SKM-1 treated with dmso at 0.1 percent for 144 hours (cell line): Measurements from ENCODE around the gene ASTN2.

Experiments used
- DNase-seq: peaks from one replicate; lab custom pipeline; 2025; ENCODE audit not compliant: unreplicated experiment; lab: John Stamatoyannopoulos, UW

Gene ASTN2

DNA sequence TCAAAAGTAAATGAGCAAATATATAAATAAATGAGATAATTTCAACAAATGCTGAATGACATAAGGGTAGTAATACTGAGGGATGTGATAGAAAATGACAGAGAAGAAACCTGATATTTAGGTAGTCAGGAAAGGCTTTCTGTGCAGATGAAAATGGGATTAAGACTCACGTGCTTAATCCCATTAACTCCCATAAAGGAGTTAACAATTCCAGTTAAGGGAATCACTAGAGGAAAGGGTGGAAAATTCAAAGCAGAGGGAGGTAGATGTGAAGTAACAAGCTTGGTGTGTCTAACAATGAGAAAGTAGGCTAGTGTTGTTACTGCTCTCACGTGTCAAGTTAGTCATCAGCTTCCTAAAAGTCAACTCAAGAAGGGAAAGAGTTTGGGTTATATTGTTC lies 818.2 kb downstream of the ASTN2 start:
- DNase-seq = no peak

- DNase-seq = no peak
Observed at GRCh38 chr9:116594547-116594946, 820.3 kb downstream of the ASTN2 start.

- DNase-seq = no peak
Observed at GRCh38 chr9:116592970-116593369, 821.9 kb downstream of the ASTN2 start.

- peak; percentile 36 for DNase-seq
Observed at GRCh38 chr9:116589392-116590354, 825.2 kb downstream of the ASTN2 start.

GRCh38 chr9:116587919-116588318 lies 826.9 kb downstream of the ASTN2 start:
- no peak for DNase-seq

- DNase-seq = no peak
Observed at GRCh38 chr9:116585896-116586295, 829.0 kb downstream of the ASTN2 start.

DNA sequence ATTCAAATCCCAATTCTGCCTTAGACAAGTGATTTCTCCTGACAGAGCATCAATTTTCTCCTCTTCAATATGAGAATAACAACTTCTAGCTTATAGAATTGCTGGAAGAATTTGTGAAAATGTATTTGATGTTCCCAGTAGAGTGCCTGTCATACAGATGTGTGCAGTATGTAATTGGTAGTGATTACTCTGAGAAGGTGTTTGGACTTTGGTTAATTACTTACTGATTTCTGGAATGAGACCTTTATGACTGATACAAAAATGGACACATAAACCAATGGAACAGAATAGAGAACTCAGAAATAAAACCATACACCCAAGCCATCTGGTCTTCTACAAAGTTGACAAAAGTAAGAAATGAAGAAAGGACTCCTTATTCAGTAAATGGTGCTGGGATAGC lies 829.7 kb downstream of the ASTN2 start:
- DNase-seq = no peak

DNA sequence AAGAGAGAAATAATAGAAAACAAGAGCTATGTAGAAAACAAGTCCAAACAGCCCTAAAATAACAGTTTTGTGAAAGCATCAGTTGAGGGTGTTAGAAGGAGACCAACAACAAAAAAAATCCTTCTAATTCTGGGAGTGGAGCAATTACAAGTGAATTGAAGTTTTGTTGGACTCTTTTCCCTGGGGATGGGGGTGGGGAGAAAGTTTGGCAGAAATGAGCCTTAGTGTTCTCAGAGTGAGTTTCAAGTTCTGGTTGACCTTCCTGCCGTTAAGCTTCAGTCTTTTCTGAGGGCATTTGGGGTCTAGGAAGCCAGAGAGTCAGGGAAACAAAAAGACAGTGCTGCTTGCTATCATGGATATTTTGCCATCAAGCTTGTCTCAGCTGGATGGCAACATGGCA lies 834.0 kb downstream of the ASTN2 start:
- no peak for DNase-seq

DNA sequence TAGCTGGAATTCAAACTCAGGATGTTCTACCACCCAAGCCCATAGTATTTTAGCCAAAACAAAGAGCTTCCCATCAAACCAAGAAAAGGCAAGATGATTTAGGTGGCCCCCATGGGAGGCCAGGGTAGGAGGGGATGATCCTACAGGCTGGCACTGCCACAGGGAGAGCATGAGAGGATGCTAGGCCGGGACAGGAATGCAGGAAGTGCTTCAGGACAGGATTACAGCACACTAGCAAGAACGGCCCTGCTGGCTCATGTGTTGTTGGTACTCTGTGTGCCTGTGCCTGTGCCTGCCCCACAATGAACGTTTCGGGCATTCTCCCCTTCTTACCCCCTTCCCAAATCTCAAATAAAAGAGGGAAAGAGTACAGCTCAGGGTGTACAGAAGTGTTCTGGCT lies 838.5 kb downstream of the ASTN2 start:
- no peak for DNase-seq

DNA sequence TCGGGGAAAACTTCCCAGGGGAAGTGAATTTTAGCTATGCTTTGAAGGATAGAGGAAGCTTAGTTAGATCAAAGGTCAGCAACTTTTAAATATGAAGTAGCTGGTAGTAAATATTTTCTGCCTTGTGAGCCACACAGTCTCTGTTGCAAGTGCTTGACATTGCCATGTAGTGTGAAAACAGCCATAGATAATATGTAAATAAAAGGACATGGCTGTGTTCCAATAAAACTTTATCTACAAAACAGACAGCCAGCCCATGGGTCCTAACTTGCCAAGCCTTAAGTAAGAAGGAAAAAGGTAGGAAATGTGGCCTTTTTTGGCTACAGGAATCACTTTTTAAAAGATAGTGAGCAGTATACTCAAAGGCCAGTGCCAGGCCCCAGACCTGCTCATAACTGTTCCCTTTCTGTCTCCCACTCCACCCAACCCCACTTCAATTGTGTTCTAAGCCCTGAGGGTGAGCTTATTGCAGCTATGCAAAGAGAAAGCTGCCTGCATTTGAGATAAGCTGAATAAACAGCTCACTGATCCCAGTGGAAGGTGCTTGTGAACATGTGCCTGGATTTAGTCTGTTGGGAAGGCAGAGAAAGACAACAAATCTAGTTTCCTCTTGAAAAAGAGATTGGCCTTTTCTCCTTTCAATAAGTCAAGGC lies 840.7 kb downstream of the ASTN2 start:
- DNase-seq = no peak

- DNase-seq = peak; percentile 11
Observed at GRCh38 chr9:116572095-116572748, 842.6 kb downstream of the ASTN2 start.

- DNase-seq = no peak
Observed at GRCh38 chr9:116569111-116569510, 845.7 kb downstream of the ASTN2 start.

DNA sequence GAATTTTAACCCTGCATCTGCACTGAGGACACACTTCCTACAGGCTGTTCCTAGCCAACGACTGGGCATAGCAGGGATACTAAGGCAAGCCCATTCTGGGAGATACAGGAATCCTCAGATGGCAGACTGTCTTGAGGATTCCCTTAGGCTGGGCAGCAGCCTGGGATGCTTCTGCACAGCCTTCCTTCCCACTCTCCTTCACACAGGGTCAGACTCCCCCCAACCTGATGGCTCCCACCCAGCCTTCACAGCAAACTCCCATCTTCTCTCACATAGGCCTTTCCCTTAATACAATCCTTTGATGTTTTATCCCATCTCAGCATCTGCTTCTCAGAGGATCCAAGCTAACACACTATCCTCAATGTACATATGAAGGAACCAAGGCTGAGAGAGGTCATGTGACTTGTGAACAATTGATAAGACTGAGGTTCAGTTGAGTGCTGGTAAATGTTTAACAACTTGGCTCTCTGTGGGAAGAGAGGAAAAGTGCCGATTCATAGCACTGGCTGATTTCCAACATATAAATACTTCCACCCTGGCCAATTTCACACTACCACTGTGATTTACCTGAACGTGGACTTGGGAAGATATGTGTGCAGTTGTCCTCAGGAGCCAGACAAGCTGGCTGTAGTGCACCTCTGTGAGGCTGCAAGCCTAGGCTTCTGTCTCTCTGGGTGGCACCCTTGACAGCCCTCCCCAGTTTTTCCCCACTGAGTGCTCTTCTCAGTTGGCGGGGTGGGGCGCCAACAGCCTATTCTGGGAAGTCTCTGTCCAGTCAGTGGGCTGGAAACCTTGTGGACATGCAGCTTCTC lies 848.0 kb downstream of the ASTN2 start:
- DNase-seq = no peak

DNA sequence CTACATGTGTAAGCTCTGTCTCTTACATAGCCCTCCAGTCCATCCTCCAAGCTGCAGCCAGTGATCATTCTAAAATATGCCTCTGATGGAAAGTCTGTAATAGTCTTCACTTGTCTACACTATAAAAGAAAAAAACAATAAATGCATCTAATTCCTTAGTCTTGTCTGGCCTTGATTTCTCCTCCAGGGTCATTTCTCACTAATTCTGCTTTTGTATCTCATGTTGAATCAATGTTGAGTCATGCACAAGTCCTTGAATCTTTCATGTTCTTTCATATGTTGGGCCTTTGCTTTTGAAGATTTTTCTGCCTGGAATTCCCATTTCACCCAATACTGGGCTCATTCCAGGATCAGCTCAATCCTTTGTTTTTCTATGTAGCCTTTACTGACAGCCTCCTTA lies 848.9 kb downstream of the ASTN2 start:
- no peak for DNase-seq

GRCh38 chr9:116564266-116564793 lies 850.5 kb downstream of the ASTN2 start:
- DNase-seq = no peak

DNA sequence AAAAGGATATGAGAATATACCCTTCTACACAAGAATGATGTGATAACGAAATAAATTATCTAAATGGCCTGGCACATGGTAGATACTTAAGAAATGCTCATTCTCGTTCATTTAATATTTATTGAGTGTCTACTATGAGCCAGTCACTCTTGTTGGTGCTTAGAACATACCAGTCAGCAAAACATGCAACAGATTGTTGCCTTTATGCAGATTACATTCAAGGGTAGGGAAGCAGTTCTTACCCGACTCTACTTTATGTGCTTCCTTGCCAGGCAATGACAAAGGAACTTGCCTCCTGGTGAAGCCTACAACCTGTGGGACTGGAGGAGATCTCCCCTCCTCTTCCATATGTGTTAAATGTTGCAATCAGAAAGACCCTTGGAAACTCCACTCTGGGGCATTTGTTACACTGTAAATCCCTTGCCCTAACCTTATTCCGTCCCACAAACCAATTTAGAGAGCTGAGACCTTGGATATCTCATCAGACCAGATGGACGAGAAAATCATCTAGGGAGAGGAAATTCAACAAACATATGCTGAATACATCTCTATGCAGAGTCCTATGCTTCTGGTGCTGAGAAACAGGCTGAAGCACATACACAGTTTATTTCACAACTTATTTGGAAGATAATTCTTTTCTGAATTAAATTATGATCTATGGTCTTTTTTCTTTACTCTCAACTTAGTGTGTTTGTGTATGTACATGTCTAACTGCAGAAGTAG lies 855.9 kb downstream of the ASTN2 start:
- no peak for DNase-seq

GRCh38 chr9:116558035-116558434 lies 856.8 kb downstream of the ASTN2 start:
- DNase-seq = no peak

DNA sequence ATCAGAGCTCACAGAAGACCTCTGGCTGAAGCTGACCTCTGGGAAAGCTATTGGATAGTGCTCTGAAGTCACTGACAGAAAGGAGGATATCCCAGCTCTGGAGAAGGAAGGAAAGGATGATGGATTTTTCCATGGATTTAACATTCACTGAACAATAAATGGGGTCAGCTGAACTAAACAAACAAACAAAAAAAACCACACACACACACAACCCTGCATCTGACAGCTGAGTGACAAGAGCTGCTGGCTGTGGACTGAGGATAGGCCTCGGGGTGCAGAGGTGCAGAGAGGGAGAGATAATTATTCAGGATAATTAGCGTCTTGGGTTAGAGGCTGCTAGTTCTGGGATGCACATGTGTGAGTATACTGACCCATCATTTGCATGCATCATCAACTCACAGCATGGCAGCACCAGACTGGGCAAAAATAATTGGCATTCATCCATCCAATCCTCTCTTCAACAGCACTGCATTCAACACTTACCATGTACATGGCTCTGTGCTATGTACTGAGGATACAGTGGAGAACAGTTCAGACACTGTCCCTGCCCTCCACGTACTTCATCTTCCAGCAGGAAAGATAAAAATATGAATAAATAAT lies 859.2 kb downstream of the ASTN2 start:
- DNase-seq = no peak

DNA sequence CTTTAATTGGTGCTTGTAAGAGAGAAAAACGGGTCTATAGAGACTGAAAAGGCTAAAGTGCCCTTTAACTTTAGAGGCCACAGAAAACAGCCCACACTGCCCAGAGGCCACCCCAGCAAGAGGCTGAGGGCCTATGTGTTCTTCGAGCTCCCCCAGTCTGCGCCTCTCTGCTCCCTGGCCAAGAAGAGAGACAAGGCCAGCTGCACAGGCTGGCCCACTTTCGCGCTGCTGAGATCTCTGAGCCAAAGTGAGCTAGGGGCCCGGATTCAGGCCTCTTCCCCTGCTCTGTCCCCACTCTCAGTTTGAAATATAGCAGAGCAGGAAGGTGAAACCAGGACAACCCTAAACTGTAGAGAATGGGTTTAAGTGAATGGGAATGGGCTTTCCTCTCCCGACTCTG lies 859.7 kb downstream of the ASTN2 start:
- DNase-seq = no peak
